ENCODE measurements around the gene SERPINB6. TPM values are rescaled to one million over a fixed set of nuclear protein-coding genes. Genes with fewer than 3 reads are reported as not detected.

SERPINB6 gene
- total RNA-seq, 1 donor, result 96.3 TPM

DNA sequence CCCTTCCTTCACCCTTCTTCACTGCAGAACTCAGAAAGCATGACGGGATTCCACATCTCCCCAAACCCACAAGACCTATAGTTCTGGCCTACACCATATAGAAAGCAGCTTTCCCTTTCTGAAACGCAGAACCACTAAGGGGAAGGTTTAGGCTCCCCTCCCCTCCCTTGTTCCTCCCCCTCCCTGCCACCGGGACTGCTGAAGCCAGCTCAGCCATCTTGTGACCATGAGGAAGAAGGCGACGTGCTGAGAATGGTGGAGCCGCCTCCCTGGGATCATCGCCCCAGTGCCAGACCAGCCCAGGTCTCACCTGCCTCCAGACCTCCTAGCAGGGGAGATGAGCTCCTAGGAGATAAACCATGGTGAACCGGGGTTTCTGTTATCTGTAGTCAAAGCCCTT, 19.6 kb downstream of the SERPINB6 start:
- TF ChIP-seq, protein P1, sequence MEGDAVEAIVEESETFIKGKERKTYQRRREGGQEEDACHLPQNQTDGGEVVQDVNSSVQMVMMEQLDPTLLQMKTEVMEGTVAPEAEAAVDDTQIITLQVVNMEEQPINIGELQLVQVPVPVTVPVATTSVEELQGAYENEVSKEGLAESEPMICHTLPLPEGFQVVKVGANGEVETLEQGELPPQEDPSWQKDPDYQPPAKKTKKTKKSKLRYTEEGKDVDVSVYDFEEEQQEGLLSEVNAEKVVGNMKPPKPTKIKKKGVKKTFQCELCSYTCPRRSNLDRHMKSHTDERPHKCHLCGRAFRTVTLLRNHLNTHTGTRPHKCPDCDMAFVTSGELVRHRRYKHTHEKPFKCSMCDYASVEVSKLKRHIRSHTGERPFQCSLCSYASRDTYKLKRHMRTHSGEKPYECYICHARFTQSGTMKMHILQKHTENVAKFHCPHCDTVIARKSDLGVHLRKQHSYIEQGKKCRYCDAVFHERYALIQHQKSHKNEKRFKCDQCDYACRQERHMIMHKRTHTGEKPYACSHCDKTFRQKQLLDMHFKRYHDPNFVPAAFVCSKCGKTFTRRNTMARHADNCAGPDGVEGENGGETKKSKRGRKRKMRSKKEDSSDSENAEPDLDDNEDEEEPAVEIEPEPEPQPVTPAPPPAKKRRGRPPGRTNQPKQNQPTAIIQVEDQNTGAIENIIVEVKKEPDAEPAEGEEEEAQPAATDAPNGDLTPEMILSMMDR (IDR thresholded peaks at IDR 0.05; ENCODE audit: insufficient read depth, low read depth, low read length), result no peak
- no peak for DNase-seq (ENCODE audit: low read depth)
- no peak overlapping the region for H3K4me3 ChIP-seq (ENCODE audit: low read depth, low read length)

DNA sequence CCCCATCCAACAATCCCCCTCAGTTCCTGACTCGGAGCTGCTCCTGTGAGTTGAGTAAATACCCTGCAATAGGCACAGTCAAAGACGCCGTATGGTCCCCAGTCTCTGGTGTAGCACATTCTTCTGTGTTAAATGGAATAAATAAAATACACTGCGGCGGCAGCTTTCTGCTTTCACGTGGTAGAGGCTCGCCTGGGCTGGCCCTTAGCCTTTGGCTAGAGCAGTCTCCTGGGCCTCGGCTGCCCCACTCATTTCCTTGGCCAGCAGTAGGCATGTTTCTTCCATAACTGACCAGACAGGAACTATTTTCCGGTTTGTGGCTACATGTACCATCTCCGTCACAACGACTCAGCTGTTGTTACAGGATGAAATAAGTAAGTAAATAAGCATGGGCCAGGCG, 20.7 kb downstream of the SERPINB6 start:
- no peak for DNase-seq (ENCODE audit: low read depth)
- H3K4me3 ChIP-seq (ENCODE audit: low read depth, low read length), result no peak overlapping the region
- TF ChIP-seq, protein P1 (IDR thresholded peaks at IDR 0.05; ENCODE audit: insufficient read depth, low read depth, low read length), result no peak

DNA sequence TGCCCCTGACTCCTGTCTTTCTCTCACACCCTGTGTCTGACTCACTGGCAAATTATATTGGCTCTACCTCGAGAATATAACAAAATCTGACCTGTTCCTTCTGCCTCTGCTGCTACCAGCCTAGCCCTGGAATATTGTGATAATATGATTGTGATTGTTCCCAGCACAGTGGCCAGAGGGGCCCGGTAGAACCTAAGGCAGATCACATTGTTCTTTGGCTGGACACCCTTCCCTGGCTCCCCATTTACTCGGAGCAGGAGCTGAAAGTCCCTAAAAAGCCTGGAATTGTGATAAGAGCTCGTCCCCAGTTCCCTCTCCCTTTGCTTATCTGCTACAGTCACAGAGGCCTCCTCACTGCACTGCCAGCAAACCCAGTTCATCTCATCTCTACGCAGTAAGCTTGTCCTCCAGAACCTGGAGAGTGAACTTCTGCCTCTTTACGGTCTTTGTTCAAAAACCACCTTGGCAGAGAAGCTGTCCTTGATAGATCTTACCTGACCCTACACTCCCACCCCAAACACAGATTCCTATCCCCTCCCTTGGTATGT, 21.8 kb downstream of the SERPINB6 start:
- no peak overlapping the region for H3K4me3 ChIP-seq (ENCODE audit: low read depth, low read length)
- TF ChIP-seq, protein P1 (IDR thresholded peaks at IDR 0.05; ENCODE audit: insufficient read depth, low read depth, low read length), result no peak
- DNase-seq (ENCODE audit: low read depth), result no peak

DNA sequence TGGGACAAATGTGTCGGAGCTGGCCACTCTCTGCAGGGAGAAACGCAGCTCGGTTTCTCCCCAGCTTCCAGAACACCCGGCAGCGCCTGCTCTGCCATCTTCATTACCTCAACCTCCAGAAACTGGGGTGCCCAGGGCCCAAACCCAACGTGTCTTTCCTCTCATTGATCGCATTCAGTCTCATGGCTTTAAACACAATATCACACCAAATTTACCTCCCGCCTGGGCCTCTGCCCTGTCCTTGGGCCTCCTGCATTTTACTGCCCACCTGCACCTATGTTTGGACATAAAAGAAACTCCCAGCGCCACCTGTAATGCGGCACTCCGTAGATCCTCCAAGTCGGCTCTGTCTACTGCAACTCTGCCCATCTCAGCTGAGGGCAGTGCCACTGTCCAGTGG, 22.2 kb downstream of the SERPINB6 start:
- no peak for DNase-seq (ENCODE audit: low read depth)
- TF ChIP-seq, protein P1 (IDR thresholded peaks at IDR 0.05; ENCODE audit: insufficient read depth, low read depth, low read length), result no peak
- no peak overlapping the region for H3K4me3 ChIP-seq (ENCODE audit: low read depth, low read length)

DNA sequence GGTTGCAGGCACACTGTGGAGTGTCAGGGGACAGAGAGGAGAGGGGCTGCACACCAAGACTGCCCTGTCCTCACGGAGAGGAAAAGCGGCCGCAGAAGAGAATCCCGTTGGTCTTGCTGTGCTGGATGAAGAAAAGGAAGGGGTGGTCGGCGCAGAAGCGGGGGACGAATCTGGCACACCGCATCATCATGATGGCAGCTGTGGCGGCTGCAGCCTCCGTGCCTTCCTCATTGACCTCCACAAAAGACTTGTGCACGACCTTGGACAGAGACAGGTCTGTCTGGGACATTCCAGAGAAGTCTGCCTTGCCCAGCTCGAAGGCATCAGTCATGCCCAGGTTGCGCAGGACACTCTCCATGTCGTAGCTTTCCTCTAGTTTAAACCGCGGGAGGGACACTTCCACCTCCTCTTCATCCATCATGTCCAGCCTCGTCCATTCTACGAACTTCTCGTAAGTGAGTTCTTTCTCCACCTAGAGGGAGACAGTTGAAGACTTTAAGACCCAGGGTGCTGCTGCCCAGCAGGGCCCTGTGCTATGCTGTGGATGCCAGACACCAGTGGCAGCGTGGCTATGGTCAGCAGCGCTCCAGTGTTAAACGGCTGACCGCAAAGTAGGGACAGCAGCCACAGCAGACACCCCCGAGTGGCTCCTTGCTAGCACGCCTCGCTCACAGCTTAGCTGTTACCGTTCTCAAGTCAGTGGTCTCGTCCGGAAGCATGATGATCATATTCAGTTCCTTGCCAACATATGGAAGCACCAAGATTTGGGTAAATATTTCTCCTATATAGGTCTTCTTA, 22.9 kb downstream of the SERPINB6 start:
- no peak overlapping the region for H3K4me3 ChIP-seq (ENCODE audit: low read depth, low read length)
- no peak for DNase-seq (ENCODE audit: low read depth)
- TF ChIP-seq, protein P1 (IDR thresholded peaks at IDR 0.05; ENCODE audit: insufficient read depth, low read depth, low read length), result no peak

DNA sequence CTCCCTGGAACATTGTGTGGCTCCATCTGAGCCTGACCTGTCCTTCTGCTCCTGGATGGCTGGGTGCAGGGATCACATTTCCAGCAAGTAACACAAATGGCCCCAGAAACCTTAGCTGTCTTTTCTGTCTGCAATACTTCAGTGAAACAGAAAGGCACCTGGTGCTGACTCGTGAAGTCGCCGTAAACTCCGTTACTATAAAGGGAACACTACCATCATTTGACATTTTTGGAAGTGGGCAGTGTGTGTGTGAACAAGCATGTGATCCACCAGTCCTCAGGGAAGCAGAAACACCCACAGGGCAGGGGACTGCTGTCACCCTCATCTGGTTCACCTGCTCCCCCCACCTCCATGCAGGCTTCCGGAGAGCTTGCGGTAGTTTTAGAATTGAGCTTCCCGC, 23.9 kb downstream of the SERPINB6 start:
- DNase-seq (ENCODE audit: low read depth), result no peak
- TF ChIP-seq, protein P1 (IDR thresholded peaks at IDR 0.05; ENCODE audit: insufficient read depth, low read depth, low read length), result no peak
- no peak overlapping the region for H3K4me3 ChIP-seq (ENCODE audit: low read depth, low read length)

DNA sequence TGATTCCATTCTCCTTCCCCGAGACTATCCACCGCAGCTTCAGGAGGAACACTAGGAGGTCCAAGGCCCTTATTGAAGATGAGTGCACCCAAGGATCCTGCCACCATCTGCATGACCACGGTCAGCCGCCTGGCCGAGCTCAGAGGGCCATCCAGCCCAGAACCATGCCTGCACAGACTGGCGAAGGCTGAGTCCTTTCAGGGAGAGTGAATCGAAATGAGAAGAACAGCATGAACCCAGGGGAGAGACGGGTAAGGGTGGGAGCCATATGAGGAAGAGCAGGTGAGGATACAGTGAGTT, 26.3 kb downstream of the SERPINB6 start:
- DNase-seq (ENCODE audit: low read depth), result no peak
- TF ChIP-seq, protein P1 (IDR thresholded peaks at IDR 0.05; ENCODE audit: insufficient read depth, low read depth, low read length), result no peak
- no peak overlapping the region for H3K4me3 ChIP-seq (ENCODE audit: low read depth, low read length)
